Stimulated activated naive CD8-positive, alpha-beta T cell treated with anti-CD3 and anti-CD28 coated beads, Interleukin-15, Interleukin-2, amounts not matched to agents 100 ng/mL and 50 ng/mL, for 24 hours (primary cell): ENCODE measurements around the gene ITFG2.

Source experiments
- H3K27ac Mint-ChIP-seq: one replicate; pipeline ENCODE4 v1.8.0; 2021; ENCODE audit warnings: mild to moderate bottlenecking, mixed read lengths
- H3K27me3 Mint-ChIP-seq: one replicate; pipeline ENCODE4 v1.8.0; 2021; ENCODE audit warnings: mixed read lengths
- H3K36me3 Mint-ChIP-seq: one replicate; pipeline ENCODE4 v1.8.0; 2021; ENCODE audit warnings: low read depth, mixed read lengths
- H3K4me1 Mint-ChIP-seq: one replicate; pipeline ENCODE4 v1.8.0; 2021; ENCODE audit warnings: low read depth, mixed read lengths
- H3K4me3 Mint-ChIP-seq: one replicate; pipeline ENCODE4 v1.8.0; 2021; ENCODE audit warnings: mild to moderate bottlenecking, mixed read lengths
- H3K9me3 Mint-ChIP-seq: one replicate; pipeline ENCODE4 v1.8.0; 2021; ENCODE audit warnings: mixed read lengths

The ITFG2 gene

DNA sequence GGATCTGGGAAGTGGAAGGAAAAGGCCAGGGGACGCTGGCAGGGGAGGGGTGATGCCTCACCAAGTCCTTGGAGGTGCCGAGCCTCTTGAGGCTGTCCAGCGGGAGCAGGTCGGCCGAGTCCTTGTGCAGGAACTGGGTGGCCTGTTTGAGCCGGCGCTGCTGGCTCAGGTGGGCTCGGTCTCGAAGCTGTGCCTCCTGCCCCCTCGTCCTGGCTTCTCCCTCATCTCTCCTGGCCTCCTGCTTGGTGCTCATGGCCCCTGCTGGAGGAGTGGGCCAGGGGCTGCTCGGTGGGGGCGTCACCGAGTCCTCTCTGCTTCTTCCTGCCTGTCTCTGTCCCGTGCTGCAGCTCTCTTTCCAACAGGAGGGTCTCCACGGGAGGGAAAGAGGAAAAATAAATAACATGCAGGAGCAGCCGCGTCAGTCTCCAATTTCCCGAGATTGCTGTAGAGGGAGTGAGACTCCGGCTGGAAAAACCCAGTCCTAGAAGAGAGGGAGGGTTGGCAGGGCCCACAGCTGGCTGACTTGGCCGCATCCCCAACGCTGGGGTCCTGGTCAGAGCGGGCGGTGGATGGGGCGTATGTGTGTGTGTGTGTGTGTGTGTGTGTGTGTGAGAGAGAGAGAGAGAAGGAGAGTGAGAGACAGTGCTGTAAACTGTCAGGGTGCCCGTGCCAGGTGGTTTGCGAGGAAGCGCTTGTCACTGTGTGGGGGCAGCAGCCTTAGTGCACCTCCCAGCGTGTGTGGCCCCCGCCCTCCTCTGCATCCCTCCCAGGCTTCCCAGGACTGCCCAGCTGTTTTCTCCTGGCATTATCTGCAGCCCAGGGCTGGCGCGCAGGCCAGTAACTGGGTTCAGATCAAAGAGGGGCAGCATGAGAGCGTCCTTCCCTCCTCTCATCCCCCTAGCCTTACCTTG, 22.4 kb downstream of the ITFG2 start, which contains the start of gene NRIP2:
Gene NRIP2 (minus strand): TSS at position 455 of the 911 bp plus-strand sequence. CDS start 52 bp downstream, at position 403.
- Mint-ChIP-seq H3K9me3 (no peaks in the 10 kb centered on the region), H3K4me3 (no peak within 1 kb of the TSS), H3K27me3 (no peaks in the 10 kb centered on the region), H3K36me3 (peaks cover 46% of the 10 kb centered on the region), H3K4me1 (no peaks in the 10 kb centered on the region), H3K27ac (no peak within 1 kb of the TSS)

DNA sequence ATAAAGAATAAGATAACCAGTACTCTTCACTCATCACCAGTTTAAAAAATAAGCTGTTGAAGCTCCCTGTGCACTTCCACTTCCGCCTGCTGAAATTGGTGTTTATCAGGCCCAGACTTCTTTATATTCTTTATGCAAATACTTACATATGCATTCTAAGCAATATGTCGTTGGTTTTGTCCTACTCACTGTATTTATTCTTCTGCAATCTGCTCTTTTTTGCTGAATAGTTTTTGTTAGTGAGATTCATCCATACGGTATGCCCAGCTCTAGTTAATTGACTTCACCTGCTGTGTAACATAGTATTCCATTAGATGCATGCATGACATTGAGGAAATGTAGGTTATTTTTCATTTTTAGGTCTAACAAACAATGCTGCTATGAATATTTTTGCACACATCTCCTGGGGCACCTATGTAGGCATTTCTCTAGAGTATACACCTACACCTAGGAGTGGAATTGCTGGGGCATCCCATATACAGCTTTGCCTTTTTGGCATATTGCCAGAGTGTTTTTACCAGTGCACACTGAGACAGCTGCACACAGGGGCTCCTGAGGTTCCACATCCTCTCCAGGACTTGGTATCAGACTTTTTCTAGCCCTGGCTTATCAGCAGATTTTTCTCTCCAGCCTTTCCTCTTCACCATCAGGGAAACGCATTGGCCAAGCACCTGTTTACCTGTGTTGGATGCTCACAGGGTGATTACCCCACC, 23.4 kb downstream of the ITFG2 start:
- Mint-ChIP-seq H3K27ac (no peak overlapping the region), H3K4me1 (no peaks in the 10 kb centered on the region), H3K27me3 (no peaks in the 10 kb centered on the region), H3K9me3 (no peaks in the 10 kb centered on the region), H3K4me3 (no peak overlapping the region), H3K36me3 (peaks cover 43% of the 10 kb centered on the region)

- H3K27ac Mint-ChIP-seq = no peak overlapping the region
- peaks cover 40% of the 10 kb centered on the region for H3K36me3 Mint-ChIP-seq
- no peak overlapping the region for H3K4me3 Mint-ChIP-seq
- H3K4me1 Mint-ChIP-seq = no peaks in the 10 kb centered on the region
- no peaks in the 10 kb centered on the region for H3K9me3 Mint-ChIP-seq
- H3K27me3 Mint-ChIP-seq = no peaks in the 10 kb centered on the region
Measured at GRCh38 chr12:2836574-2836973, 24.1 kb downstream of the ITFG2 start.

GRCh38 chr12:2841056-2841650, 28.7 kb downstream of the ITFG2 start:
- Mint-ChIP-seq H3K36me3 (peaks cover 46% of the 10 kb centered on the region), H3K27ac (no peak overlapping the region), H3K9me3 (no peaks in the 10 kb centered on the region), H3K4me3 (no peak overlapping the region), H3K4me1 (no peaks in the 10 kb centered on the region), H3K27me3 (no peaks in the 10 kb centered on the region)

- no peaks in the 10 kb centered on the region for H3K4me1 Mint-ChIP-seq
- H3K4me3 Mint-ChIP-seq = no peak overlapping the region
- H3K27me3 Mint-ChIP-seq = no peaks in the 10 kb centered on the region
- H3K27ac Mint-ChIP-seq = no peak overlapping the region
- H3K9me3 Mint-ChIP-seq = no peaks in the 10 kb centered on the region
- peaks cover 42% of the 10 kb centered on the region for H3K36me3 Mint-ChIP-seq
Measured at GRCh38 chr12:2842948-2843347, 30.5 kb downstream of the ITFG2 start.

DNA sequence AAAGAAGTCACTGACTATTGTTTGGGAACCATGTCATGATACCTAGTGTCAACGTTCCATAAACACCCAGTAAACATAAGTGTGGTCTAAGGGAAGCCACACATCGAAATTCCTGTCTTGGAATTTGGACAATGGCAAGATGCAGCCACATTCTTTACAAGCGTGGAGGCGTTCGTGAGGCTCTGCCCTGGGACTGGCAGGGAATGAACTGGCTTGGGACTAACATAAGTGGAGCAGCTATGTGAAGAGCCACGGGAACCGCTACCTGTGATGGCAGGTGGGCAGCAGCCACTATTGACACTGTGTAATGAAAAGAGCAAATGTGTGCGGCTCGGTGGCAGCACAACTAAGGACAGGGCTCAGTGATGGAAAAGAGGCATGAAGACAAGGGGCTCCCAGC, 32.3 kb downstream of the ITFG2 start:
- Mint-ChIP-seq H3K4me3 (no peak overlapping the region), H3K9me3 (no peaks in the 10 kb centered on the region), H3K27me3 (no peaks in the 10 kb centered on the region), H3K36me3 (peaks cover 35% of the 10 kb centered on the region), H3K4me1 (no peaks in the 10 kb centered on the region), H3K27ac (peak overlapping the region; percentile 29)

GRCh38 chr12:2845280-2845679, 32.8 kb downstream of the ITFG2 start:
- Mint-ChIP-seq H3K36me3 (peaks cover 33% of the 10 kb centered on the region), H3K27ac (peak overlapping the region; percentile 29), H3K27me3 (no peaks in the 10 kb centered on the region), H3K4me3 (no peak overlapping the region), H3K9me3 (no peaks in the 10 kb centered on the region), H3K4me1 (no peaks in the 10 kb centered on the region)

DNA sequence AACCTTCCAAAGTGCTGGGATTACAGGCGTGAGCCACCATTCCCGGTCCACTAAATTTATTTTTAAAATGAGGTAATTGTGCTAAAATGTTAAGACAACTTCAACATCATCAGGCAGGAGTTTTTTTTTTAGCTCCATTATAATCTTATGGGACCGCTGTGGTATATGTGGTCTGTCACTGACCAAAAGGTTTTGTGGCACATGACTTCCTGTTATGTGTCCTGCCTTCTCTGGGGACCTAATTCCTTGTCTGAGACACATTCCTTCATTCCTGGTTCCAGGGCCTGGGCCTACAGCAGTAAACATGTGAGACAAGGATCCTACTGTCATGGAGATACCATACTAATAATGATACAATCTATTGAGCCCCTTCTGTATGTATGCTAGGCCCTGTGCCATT, 39.5 kb downstream of the ITFG2 start:
- H3K4me3 Mint-ChIP-seq = no peak overlapping the region
- no peaks in the 10 kb centered on the region for H3K27me3 Mint-ChIP-seq
- H3K36me3 Mint-ChIP-seq = peaks cover 24% of the 10 kb centered on the region
- no peaks in the 10 kb centered on the region for H3K9me3 Mint-ChIP-seq
- H3K27ac Mint-ChIP-seq = no peak overlapping the region
- no peaks in the 10 kb centered on the region for H3K4me1 Mint-ChIP-seq

- Mint-ChIP-seq H3K4me3 (no peak overlapping the region), H3K9me3 (no peaks in the 10 kb centered on the region), H3K4me1 (no peaks in the 10 kb centered on the region), H3K27me3 (no peaks in the 10 kb centered on the region), H3K36me3 (peaks cover 21% of the 10 kb centered on the region), H3K27ac (no peak overlapping the region)
Measured at GRCh38 chr12:2853626-2854025, 41.2 kb downstream of the ITFG2 start.

DNA sequence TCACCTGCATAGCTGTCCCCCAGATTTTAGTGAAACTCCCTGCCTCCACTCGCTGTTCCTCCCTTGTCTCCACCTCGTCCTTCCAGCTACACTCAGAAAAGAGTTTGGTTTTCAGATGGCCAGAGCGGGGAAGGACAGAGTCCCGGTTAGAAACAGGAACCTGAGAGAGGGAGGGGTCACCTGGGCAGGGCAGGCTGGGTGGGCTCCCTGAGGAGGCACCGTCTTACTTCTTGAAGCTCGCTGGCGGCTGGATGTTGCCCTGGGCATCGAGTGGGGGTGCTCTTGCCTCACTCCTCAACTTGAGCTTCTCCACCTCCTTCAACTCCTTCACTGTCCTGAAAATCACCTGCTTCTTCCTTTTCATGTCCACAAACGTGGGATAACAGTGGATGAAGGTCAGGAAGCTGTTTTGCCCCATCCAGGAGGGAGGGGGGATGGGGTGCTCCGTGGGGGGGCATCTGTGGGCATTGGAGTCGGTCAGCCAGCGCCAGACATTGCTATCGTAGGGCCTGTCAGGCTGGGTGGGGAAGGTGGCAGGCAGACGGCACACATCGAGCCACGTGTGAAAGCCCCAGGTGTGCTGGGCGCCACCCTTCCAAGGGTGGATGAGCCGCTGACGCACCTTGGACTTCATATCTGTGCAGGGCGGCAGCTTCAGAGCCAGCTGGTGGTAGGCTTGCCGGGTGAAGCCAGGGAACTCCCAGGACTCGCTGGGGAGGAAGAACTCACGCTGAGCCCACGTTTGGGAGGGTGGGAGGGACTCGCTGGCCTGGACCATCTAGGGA, 42.4 kb downstream of the ITFG2 start:
- Mint-ChIP-seq H3K27ac (no peak overlapping the region), H3K36me3 (peaks cover 22% of the 10 kb centered on the region), H3K4me3 (no peak overlapping the region), H3K9me3 (no peaks in the 10 kb centered on the region), H3K27me3 (no peaks in the 10 kb centered on the region), H3K4me1 (no peaks in the 10 kb centered on the region)

GRCh38 chr12:2855546-2855945, 43.1 kb downstream of the ITFG2 start:
- no peak overlapping the region for H3K4me3 Mint-ChIP-seq
- no peaks in the 10 kb centered on the region for H3K4me1 Mint-ChIP-seq
- H3K27ac Mint-ChIP-seq = no peak overlapping the region
- H3K36me3 Mint-ChIP-seq = peaks cover 28% of the 10 kb centered on the region
- H3K27me3 Mint-ChIP-seq = no peaks in the 10 kb centered on the region
- no peaks in the 10 kb centered on the region for H3K9me3 Mint-ChIP-seq

DNA sequence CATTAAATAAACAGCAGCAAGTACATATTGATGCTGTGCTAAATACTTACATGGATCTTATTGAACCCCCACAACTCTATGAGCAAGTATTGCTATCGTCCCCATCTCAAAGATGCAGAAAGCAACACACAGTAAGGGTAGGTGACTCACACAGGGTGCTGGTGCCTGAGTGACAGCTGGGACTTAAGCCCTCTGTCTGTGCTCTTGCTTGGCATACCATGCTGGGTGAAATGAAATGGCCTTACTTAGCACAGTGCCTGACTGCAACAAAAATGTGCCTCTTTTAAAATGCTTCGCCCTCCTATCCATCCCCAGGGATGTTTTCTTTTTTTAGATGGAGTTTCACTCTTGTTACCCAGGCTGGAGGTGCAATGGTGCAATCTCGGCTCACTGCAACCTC, 43.6 kb downstream of the ITFG2 start:
- Mint-ChIP-seq H3K27me3 (no peaks in the 10 kb centered on the region), H3K27ac (no peak overlapping the region), H3K9me3 (no peaks in the 10 kb centered on the region), H3K4me3 (no peak overlapping the region), H3K4me1 (no peaks in the 10 kb centered on the region), H3K36me3 (peaks cover 30% of the 10 kb centered on the region)

GRCh38 chr12:2857021-2857431, 44.6 kb downstream of the ITFG2 start, which contains the start of gene TEX52:
TEX52 (minus strand) TSS chr12:2857039; CDS start chr12:2857026, 13 bp downstream.
- Mint-ChIP-seq H3K27me3 (no peaks in the 10 kb centered on the region), H3K9me3 (no peaks in the 10 kb centered on the region), H3K4me3 (no peak within 1 kb of the TSS), H3K27ac (peak within 1 kb of the TSS; percentile 28), H3K4me1 (no peaks in the 10 kb centered on the region), H3K36me3 (peaks cover 40% of the 10 kb centered on the region)

DNA sequence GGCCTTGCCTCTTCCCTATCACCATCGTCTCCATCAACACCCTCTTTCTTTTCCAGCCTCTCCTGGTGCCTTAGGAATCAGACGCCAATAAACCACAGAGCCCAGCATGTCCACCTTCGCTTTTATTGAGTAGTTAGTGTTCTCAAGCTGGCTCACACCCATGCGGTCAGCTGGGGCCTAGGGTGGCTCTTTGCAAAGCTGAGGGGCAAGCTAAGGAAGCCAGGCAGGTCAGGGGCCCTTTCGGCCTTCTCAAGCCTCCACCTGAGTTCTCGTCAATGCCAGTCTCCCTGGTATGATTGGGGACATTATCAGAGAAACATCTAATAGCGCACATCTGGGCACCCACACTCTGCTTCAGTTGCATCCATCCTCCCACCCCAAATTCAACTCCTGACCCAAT, 45.1 kb downstream of the ITFG2 start:
- H3K4me1 Mint-ChIP-seq = no peaks in the 10 kb centered on the region

More for the DNA sequence above, 45.1 kb downstream of the ITFG2 start:
- Mint-ChIP-seq H3K27me3 (no peaks in the 10 kb centered on the region), H3K27ac (no peak overlapping the region), H3K4me3 (no peak overlapping the region), H3K36me3 (peaks cover 42% of the 10 kb centered on the region), H3K9me3 (no peaks in the 10 kb centered on the region)
